CD14-positive monocyte (primary cell): ENCODE data around the gene ERGIC3. TPM values are rescaled to one million over a fixed set of nuclear protein-coding genes. Genes with fewer than 3 reads are reported as not detected.

Experiments used
- DNase-seq, 3 donors: peaks; one replicate each; pipeline ENCODE4 v3.0.0-alpha.2; 2011 to 2022
- H2AFZ ChIP-seq: 2 replicates; pipeline ENCODE4 v1.6.0; 2012; ENCODE audit warnings: mild to moderate bottlenecking, low read depth, low read length, inconsistent platforms; ENCODE audit not compliant: insufficient read depth, poor library complexity, severe bottlenecking
- H3K27ac ChIP-seq, 2 donors: 1 replicate in 1 of 2; 2 replicates in 1 of 2; pipeline ENCODE4 v1.5.1; 2012 to 2013; ENCODE audit warnings: low read length in 2 of 2, control low read depth in 1 of 2, inconsistent platforms in 1 of 2, low read depth in 1 of 2, mild to moderate bottlenecking in 1 of 2
- H3K27me3 ChIP-seq, 2 donors: one replicate each; pipeline versions ENCODE4 v1.6.0 to v1.6.1; 2011 to 2013; ENCODE audit warnings: low read length in 2 of 2; ENCODE audit not compliant: control insufficient read depth in 2 of 2, insufficient read depth in 2 of 2
- H3K36me3 ChIP-seq, 2 donors: replicated peaks in 1 of 2; 1 replicate in 1 of 2; 2 replicates in 1 of 2; pipeline versions ENCODE4 v1.5.1 to v1.6.1; 2012 to 2013; ENCODE audit warnings: low read length in 2 of 2, control low read depth in 1 of 2, inconsistent platforms in 1 of 2, mild to moderate bottlenecking in 1 of 2; ENCODE audit not compliant: insufficient read depth in 2 of 2, control insufficient read depth in 1 of 2
- H3K4me1 ChIP-seq, 2 donors: 1 replicate in 1 of 2; 2 replicates in 1 of 2; pipeline versions ENCODE4 v1.5.1 to v1.6.1; 2012 to 2013; ENCODE audit warnings: low read length in 2 of 2, control low read depth in 1 of 2, inconsistent platforms in 1 of 2, mild to moderate bottlenecking in 1 of 2, moderate library complexity in 1 of 2; ENCODE audit not compliant: insufficient read depth in 2 of 2, control insufficient read depth in 1 of 2
- H3K4me2 ChIP-seq: replicated peaks from 2 replicates; pipeline ENCODE3; 2012; ENCODE audit warnings: low read length, moderate library complexity, mild to moderate bottlenecking; ENCODE audit not compliant: poor library complexity, severe bottlenecking; ENCODE audit errors: extremely low read depth
- H3K4me3 ChIP-seq, 3 experiments: fragments of 200-600 bp in 1 of 3; sonication (generic) in 1 of 3; replicated peaks in 1 of 3; 1 replicate in 2 of 3; 2 replicates in 1 of 3; pipeline ENCODE4 v1.5.1; 2011 to 2013; ENCODE audit warnings: low read length in 3 of 3, mild to moderate bottlenecking in 3 of 3, control low read depth in 2 of 3, low read depth in 2 of 3, inconsistent platforms in 1 of 3, moderate library complexity in 1 of 3
- H3K79me2 ChIP-seq: 2 replicates; pipeline ENCODE4 v1.6.0; 2012; ENCODE audit warnings: mild to moderate bottlenecking, control low read depth, inconsistent platforms, low read length, moderate library complexity; ENCODE audit not compliant: insufficient read depth
- H3K9ac ChIP-seq: 2 replicates; pipeline ENCODE4 v1.6.0; 2017; ENCODE audit warnings: low read length, mild to moderate bottlenecking; ENCODE audit not compliant: insufficient read depth, poor library complexity, severe bottlenecking
- H3K9me3 ChIP-seq, 2 donors: replicated peaks in 1 of 2; 1 replicate in 1 of 2; 2 replicates in 1 of 2; pipeline versions ENCODE4 v1.5.1 to v1.6.1; 2012 to 2013; ENCODE audit warnings: low read length in 2 of 2, control low read depth in 1 of 2; ENCODE audit not compliant: control insufficient read depth in 1 of 2, insufficient read depth in 1 of 2
- H4K20me1 ChIP-seq: 2 replicates; pipeline ENCODE4 v1.6.0; 2012; ENCODE audit warnings: mild to moderate bottlenecking, low read length, control low read depth, moderate library complexity; ENCODE audit not compliant: insufficient read depth
- H3K27ac Mint-ChIP-seq, 7 donors: one replicate each; pipeline ENCODE4 v1.8.0; 2020; ENCODE audit warnings: mild to moderate bottlenecking in 7 of 7, mixed read lengths in 7 of 7, moderate library complexity in 6 of 7, inconsistent platforms in 2 of 7
- H3K27me3 Mint-ChIP-seq, 3 donors: one replicate each; pipeline ENCODE4 v1.8.0; 2021 to 2022; ENCODE audit warnings: low read depth in 3 of 3, mild to moderate bottlenecking in 3 of 3, mixed read lengths in 3 of 3, moderate library complexity in 3 of 3, inconsistent platforms in 1 of 3
- H3K36me3 Mint-ChIP-seq, 2 donors: one replicate each; pipeline ENCODE4 v1.8.0; 2020; ENCODE audit warnings: mixed read lengths in 2 of 2, inconsistent platforms in 1 of 2, mild to moderate bottlenecking in 1 of 2
- H3K4me1 Mint-ChIP-seq: one replicate; pipeline ENCODE4 v1.8.0; 2020; ENCODE audit warnings: mild to moderate bottlenecking, mixed read lengths
- H3K4me3 Mint-ChIP-seq, 2 donors: one replicate each; pipeline ENCODE4 v1.8.0; 2020; ENCODE audit warnings: mild to moderate bottlenecking in 2 of 2, mixed read lengths in 2 of 2, moderate library complexity in 1 of 2
- H3K9me3 Mint-ChIP-seq, 7 donors: one replicate each; pipeline ENCODE4 v1.8.0; 2020 to 2022; ENCODE audit warnings: mixed read lengths in 7 of 7, mild to moderate bottlenecking in 6 of 7, moderate library complexity in 6 of 7, inconsistent platforms in 2 of 7
- WGBS: methylation state at CpG from one replicate; pipeline ENCODE4 v1.1.5; 2013; ENCODE audit warnings: missing lambda C conversion rate; ENCODE audit not compliant: insufficient coverage; 5-methylcytosine and 5-hydroxymethylcytosine counted together
- intact Hi-C, 2 donors: fragments of 100-400 bp; cut with micrococcal nuclease; formaldehyde crosslinking; loops; one replicate each; pipeline versions ENCODE4 v1.15.0 to v1.15.1; 2023
- polyA plus RNA-seq, 3 donors: library from polyadenylated mRNA; depleted of rRNA in 1 of 3; unstranded in 2 of 3; stranded (reverse) in 1 of 3; fragments of 300-500 nt in 2 of 3; fragments of >200 nt in 1 of 3; fragmentation: Illumina TruSeq in 2 of 3; gene quantifications; 1 replicate in 2 of 3; 2 replicates in 1 of 3; pipeline ENCODE4 v1.2.3, GENCODE V29; 2012 to 2021
- TF ChIP-seq, protein P1 (sequence below): fragments of 200-600 bp; IDR thresholded peaks from one replicate; pipeline ENCODE4 v1.8.0; 2022; ENCODE audit warnings: antibody characterized with exemption, mild to moderate bottlenecking

Gene ERGIC3
- polyA plus RNA-seq, 3 donors = 128 to 371 (median 130) TPM

DNA sequence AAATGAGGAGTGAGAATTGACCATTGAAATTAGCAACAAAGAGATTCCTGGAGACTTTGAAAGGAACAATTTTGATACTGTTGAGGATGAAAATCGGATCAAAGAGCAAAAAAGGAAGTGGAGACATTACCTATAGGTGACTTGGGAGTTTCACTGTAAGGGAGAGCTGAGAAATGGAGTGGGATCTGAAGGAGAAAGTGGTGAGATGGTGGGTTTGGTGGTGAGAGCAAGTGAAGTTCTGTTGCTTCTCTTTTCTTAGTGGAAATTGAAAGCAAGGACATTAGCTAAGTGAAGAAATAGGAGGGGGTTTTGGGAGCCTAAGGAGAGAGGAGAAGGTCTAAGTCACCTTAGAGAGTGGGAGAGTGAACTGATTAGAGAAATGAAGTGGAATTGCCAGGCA, 4.2 kb downstream of the ERGIC3 start:
- Histone ChIP-seq H4K20me1 (no peaks in the 10 kb centered on the region), H3K79me2 (peaks cover 4% of the 10 kb centered on the region), H3K36me3 (peaks cover 32 to 58% of the 10 kb centered on the region in 2 donors), H3K9me3 (no peaks in the 10 kb centered on the region), H3K9ac (no peak overlapping the region), H3K27ac (no peak overlapping the region), H3K27me3 (no peaks in the 10 kb centered on the region), H3K4me1 (peaks cover 12 to 17% of the 10 kb centered on the region in 2 donors), H2AFZ (no peak overlapping the region), H3K4me2 (no peak overlapping the region), H3K4me3 (no peak overlapping the region)
- Mint-ChIP-seq H3K4me1 (peaks cover 11% of the 10 kb centered on the region), H3K27me3 (peaks cover 0 to under 1% (median 0%) of the 10 kb centered on the region in 3 donors), H3K27ac (no peak overlapping the region), H3K36me3 (peaks cover 31 to 39% of the 10 kb centered on the region in 2 donors), H3K4me3 (no peak overlapping the region), H3K9me3 (no peaks in the 10 kb centered on the region)
- TF ChIP-seq, protein P1, sequence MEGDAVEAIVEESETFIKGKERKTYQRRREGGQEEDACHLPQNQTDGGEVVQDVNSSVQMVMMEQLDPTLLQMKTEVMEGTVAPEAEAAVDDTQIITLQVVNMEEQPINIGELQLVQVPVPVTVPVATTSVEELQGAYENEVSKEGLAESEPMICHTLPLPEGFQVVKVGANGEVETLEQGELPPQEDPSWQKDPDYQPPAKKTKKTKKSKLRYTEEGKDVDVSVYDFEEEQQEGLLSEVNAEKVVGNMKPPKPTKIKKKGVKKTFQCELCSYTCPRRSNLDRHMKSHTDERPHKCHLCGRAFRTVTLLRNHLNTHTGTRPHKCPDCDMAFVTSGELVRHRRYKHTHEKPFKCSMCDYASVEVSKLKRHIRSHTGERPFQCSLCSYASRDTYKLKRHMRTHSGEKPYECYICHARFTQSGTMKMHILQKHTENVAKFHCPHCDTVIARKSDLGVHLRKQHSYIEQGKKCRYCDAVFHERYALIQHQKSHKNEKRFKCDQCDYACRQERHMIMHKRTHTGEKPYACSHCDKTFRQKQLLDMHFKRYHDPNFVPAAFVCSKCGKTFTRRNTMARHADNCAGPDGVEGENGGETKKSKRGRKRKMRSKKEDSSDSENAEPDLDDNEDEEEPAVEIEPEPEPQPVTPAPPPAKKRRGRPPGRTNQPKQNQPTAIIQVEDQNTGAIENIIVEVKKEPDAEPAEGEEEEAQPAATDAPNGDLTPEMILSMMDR = no peak
- intact Hi-C loops = no loop called here
- no peak for DNase-seq
- 73% methylated on average over 1 of the region's 1 CpG for WGBS

DNA sequence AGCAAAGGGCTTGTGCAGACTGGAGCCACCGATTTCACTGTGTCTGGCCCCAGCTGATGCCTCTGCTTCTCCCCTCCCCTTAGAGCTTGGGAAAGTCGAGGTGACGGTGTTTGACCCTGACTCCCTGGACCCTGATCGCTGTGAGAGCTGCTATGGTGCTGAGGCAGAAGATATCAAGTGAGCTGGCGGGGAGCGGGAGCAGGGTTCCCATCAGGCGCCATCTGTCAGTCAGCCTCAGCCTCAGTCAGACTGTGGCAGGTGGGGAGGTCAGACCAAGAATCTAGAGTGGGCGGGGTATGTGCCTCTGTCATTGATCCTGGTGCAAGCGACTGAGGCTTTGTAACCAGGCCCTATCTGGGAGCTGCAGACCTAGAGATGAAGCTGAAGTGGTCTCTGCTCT, 5.5 kb downstream of the ERGIC3 start:
- TF ChIP-seq, protein P1 = no peak
- Histone ChIP-seq H3K9me3 (no peaks in the 10 kb centered on the region), H3K36me3 (peaks cover 42 to 70% of the 10 kb centered on the region in 2 donors), H3K79me2 (peaks cover under 1% of the 10 kb centered on the region), H4K20me1 (no peaks in the 10 kb centered on the region), H3K27ac (no peak overlapping the region), H3K4me3 (no peak overlapping the region), H3K27me3 (no peaks in the 10 kb centered on the region), H3K4me1 (peaks cover 4 to 5% of the 10 kb centered on the region in 2 donors), H2AFZ (no peak overlapping the region), H3K4me2 (no peak overlapping the region), H3K9ac (no peak overlapping the region)
- peaks cover 5% of the 10 kb centered on the region for H3K4me1 Mint-ChIP-seq
- no peak for DNase-seq
- peaks cover 31 to 39% of the 10 kb centered on the region in 2 donors for H3K36me3 Mint-ChIP-seq
- H3K9me3 Mint-ChIP-seq = no peaks in the 10 kb centered on the region
- H3K27me3 Mint-ChIP-seq = no peaks in the 10 kb centered on the region
- WGBS = 98% methylated on average over 6 of the region's 9 CpGs
- H3K4me3 Mint-ChIP-seq = no peak overlapping the region
- intact Hi-C loops = no loop called here
- H3K27ac Mint-ChIP-seq = no peak overlapping the region
